PC-9 (cell line): ENCODE results near the gene KIRREL2. TPM values are rescaled to one million over a fixed set of nuclear protein-coding genes. Genes with fewer than 3 reads are reported as not detected.
"Not testable (repeated sequence)": the region's sequence is repeated elsewhere in the genome, so short reads cannot be mapped to it uniquely, and the experiment has no call there.

Experiments used
- BruUV-seq: library from RNA; stranded (reverse); fragments of 400-500 nt; replicated peaks from 2 replicates; lab custom pipeline; 2021; lab: Mats Ljungman, UMichigan
- CTCF ChIA-PET: fragments of 300-600 bp; sonication (Branson Sonifier 250); formaldehyde crosslinking; loops from one replicate; lab custom pipeline; 2022; ENCODE audit warnings: antibody characterized with exemption; lab: Charles Lee
- POLR2A ChIA-PET: fragments of 300-600 bp; sonication (Branson Sonifier 250); formaldehyde crosslinking; loops from one replicate; lab custom pipeline; 2022; ENCODE audit warnings: antibody characterized with exemption; ENCODE audit not compliant: unreplicated experiment; lab: Charles Lee
- DNase-seq, 2 experiments: peaks; one replicate each; pipeline versions ENCODE4 v3.0.0 to v3.0.0-alpha.2; 2015 to 2022; ENCODE audit warnings: mixed read lengths in 1 of 2
- H2AFZ ChIP-seq: fragments of 200-600 bp; sonication (generic); 2 replicates; pipeline ENCODE4 v1.8.1; 2017; ENCODE audit warnings: antibody characterized with exemption
- H3F3A ChIP-seq: fragments of 200-600 bp; sonication (generic); 2 replicates; pipeline ENCODE4 v1.8.1; 2017; ENCODE audit warnings: antibody characterized with exemption, mild to moderate bottlenecking, low read depth; ENCODE audit not compliant: insufficient read depth
- H3K27ac ChIP-seq: fragments of 200-600 bp; sonication (generic); 2 replicates; pipeline ENCODE4 v1.6.1; 2016; ENCODE audit warnings: mixed run types
- H3K27me3 ChIP-seq: fragments of 200-600 bp; sonication (generic); 2 replicates; pipeline ENCODE4 v1.6.1; 2016; ENCODE audit warnings: low read depth, mixed run types; ENCODE audit not compliant: insufficient read depth
- H3K36me3 ChIP-seq: fragments of 200-600 bp; sonication (generic); 2 replicates; pipeline ENCODE4 v1.6.1; 2016; ENCODE audit warnings: low read depth, mixed run types
- H3K4me1 ChIP-seq: fragments of 200-600 bp; sonication (generic); replicated peaks from 2 replicates; pipeline ENCODE4 v1.6.1; 2016; ENCODE audit warnings: mixed run types; ENCODE audit not compliant: insufficient read depth
- H3K4me2 ChIP-seq: fragments of 200-600 bp; sonication (generic); 2 replicates; pipeline ENCODE4 v1.6.1; 2017; ENCODE audit warnings: mixed run types
- H3K4me3 ChIP-seq: fragments of 200-600 bp; sonication (generic); 2 replicates; pipeline ENCODE4 v1.6.1; 2016; ENCODE audit warnings: mixed run types
- H3K79me2 ChIP-seq: fragments of 200-600 bp; sonication (generic); 2 replicates; pipeline ENCODE4 v1.6.1; 2017; ENCODE audit warnings: low read depth, mixed run types
- H3K9me2 ChIP-seq: fragments of 200-600 bp; sonication (generic); 2 replicates; pipeline ENCODE4 v1.8.1; 2017; ENCODE audit warnings: mild to moderate bottlenecking; ENCODE audit not compliant: insufficient read depth
- H3K9me3 ChIP-seq: fragments of 200-600 bp; sonication (generic); 2 replicates; pipeline ENCODE4 v1.8.1; 2016; ENCODE audit warnings: low read depth; ENCODE audit not compliant: insufficient read depth
- H4K20me1 ChIP-seq: fragments of 200-600 bp; sonication (generic); 2 replicates; pipeline ENCODE4 v1.8.1; 2017; ENCODE audit not compliant: insufficient read depth
- EZH2 ChIP-seq: fragments of 200-600 bp; sonication (generic); IDR thresholded peaks from 2 replicates; pipeline ENCODE4 v1.8.0; 2017; ENCODE audit warnings: antibody characterized with exemption, low read depth
- intact Hi-C: fragments of 100-400 bp; cut with micrococcal nuclease; formaldehyde crosslinking; loops from one replicate; pipeline ENCODE4 v1.10.0; 2022; ENCODE audit not compliant: unreplicated experiment
- total RNA-seq: library from RNA; stranded (reverse); gene quantifications from 2 replicates; pipeline ENCODE4 v1.2.3, GENCODE V29; 2021
- TF ChIP-seq, protein P1 (sequence below): fragments of 200-600 bp; sonication (generic); conservative IDR thresholded peaks from 2 replicates; pipeline ENCODE4 v1.6.1; 2017; ENCODE audit warnings: mixed run types, antibody characterized with exemption, mild to moderate bottlenecking, moderate library complexity

The KIRREL2 gene
- total RNA-seq, 1 experiment from 2014 or later = not detected

DNA sequence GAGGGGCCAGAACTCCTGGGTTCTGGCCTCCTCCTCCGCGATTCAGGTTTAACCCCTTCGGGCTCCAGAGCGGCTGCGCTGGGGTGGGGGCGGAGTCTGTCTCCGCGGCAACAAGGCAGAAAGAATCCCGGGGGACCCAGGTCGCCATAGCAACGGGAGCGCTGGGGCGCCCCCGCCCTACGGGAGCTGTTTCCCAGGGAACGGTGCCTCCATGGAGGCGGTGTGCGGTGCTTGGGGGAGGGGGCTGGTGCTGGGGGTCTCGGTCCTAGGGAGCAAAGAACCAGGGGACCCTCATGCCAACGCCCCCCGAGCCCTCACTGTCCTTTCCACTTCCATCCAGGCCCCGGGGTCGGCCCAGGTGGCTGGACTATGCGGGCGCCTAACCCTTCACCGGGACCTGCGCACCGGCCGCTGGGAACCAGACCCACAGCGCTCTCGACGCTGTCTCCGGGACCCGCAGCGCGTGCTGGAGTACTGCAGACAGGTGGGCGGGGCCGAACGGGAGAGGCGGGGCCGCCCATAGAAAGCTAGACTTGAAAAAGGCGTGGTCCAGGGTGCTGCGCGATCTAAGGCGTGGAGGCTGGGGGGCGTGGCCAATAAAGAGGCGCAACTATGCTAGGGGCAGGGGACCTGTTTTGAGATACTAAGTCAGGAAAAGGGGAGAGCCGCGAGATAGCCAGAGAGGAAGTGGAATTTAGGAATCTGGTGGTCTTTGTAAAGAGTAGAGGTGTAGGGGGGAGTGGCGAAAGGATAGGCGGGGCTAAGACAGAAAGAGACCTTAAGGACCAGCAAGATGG lies 12.8 kb downstream of the KIRREL2 start:
- Histone ChIP-seq H2AFZ (no peak overlapping the region), H3K4me1 (no peaks in the 10 kb centered on the region), H3K36me3 (no peaks in the 10 kb centered on the region), H3K79me2 (no peaks in the 10 kb centered on the region), H3K4me3 (no peak overlapping the region), H3K9me2 (no peaks in the 10 kb centered on the region), H3K4me2 (no peak overlapping the region; the same call in 1 of the 2 replicates), H3K9me3 (no peaks in the 10 kb centered on the region), H3K27me3 (peaks cover 53% of the 10 kb centered on the region), H3F3A (no peaks in the 10 kb centered on the region), H3K27ac (no peak overlapping the region), H4K20me1 (no peaks in the 10 kb centered on the region)
- no TSS peak for BruUV-seq
- ChIA-PET POLR2A (no interaction called here), CTCF (no interaction called here)
- TF ChIP-seq EZH2 = no peak
- TF ChIP-seq, protein P1, sequence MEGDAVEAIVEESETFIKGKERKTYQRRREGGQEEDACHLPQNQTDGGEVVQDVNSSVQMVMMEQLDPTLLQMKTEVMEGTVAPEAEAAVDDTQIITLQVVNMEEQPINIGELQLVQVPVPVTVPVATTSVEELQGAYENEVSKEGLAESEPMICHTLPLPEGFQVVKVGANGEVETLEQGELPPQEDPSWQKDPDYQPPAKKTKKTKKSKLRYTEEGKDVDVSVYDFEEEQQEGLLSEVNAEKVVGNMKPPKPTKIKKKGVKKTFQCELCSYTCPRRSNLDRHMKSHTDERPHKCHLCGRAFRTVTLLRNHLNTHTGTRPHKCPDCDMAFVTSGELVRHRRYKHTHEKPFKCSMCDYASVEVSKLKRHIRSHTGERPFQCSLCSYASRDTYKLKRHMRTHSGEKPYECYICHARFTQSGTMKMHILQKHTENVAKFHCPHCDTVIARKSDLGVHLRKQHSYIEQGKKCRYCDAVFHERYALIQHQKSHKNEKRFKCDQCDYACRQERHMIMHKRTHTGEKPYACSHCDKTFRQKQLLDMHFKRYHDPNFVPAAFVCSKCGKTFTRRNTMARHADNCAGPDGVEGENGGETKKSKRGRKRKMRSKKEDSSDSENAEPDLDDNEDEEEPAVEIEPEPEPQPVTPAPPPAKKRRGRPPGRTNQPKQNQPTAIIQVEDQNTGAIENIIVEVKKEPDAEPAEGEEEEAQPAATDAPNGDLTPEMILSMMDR = no peak
- peak in 1 of 2 experiments; percentile 38 for DNase-seq
- intact Hi-C loops = no loop called here

- CTCF ChIA-PET, BruUV-seq, H3K4me1 ChIP-seq, H2AFZ ChIP-seq, H3K4me2 ChIP-seq, H3K27ac ChIP-seq, H3K36me3 ChIP-seq, POLR2A ChIA-PET, H3K4me3 ChIP-seq, DNase-seq, H3K9me3 ChIP-seq, H4K20me1 ChIP-seq, H3F3A ChIP-seq, H3K79me2 ChIP-seq, H3K9me2 ChIP-seq, intact Hi-C loops: not testable (repeated sequence)
- peaks cover 52% of the 10 kb centered on the region for H3K27me3 ChIP-seq
These were observed 13.5 kb downstream of the KIRREL2 start for GRCh38 chr19:35870124-35870736.

DNA sequence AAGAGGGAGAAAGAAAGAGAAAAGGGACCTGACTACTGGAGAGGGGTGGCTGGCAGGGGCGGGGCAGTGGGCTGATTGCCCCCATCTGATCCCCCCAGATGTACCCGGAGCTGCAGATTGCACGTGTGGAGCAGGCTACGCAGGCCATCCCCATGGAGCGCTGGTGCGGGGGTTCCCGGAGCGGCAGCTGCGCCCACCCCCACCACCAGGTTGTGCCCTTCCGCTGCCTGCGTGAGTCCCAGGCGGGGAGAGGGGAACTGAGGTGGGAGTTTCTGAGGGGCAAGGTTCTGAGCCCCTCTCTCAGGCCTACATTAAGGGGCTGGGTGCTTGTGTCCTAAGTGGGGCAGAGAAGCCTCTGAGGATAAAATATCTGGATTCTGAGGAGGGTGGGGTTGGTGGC lies 14.1 kb downstream of the KIRREL2 start:
- H4K20me1 ChIP-seq = no peaks in the 10 kb centered on the region
- no peak overlapping the region for H3K27ac ChIP-seq
- no peak overlapping the region for H3K4me2 ChIP-seq
- H3K4me3 ChIP-seq = no peak overlapping the region
- no peaks in the 10 kb centered on the region for H3K36me3 ChIP-seq
- no peak for DNase-seq
- H3F3A ChIP-seq = no peaks in the 10 kb centered on the region
- no peaks in the 10 kb centered on the region for H3K4me1 ChIP-seq
- intact Hi-C loops = no loop called here
- no peaks in the 10 kb centered on the region for H3K79me2 ChIP-seq
- TF ChIP-seq, protein P1 = no peak
- no peak for TF ChIP-seq EZH2
- no peaks in the 10 kb centered on the region for H3K9me2 ChIP-seq
- H3K27me3 ChIP-seq = peaks cover 50% of the 10 kb centered on the region
- POLR2A ChIA-PET = interaction anchor here (0.6 kb wide), 1 partner anchor 215 kb away, joined by 3 read pairs; no protein-coding TSS in a partner anchor
- CTCF ChIA-PET = no interaction called here
- BruUV-seq = no TSS peak
- no peaks in the 10 kb centered on the region for H3K9me3 ChIP-seq
- H2AFZ ChIP-seq = no peak overlapping the region
